ENCODE measurements around the gene NDUFAF8. TPM values are rescaled to one million over a fixed set of nuclear protein-coding genes. Genes with fewer than 3 reads are reported as not detected.

Gene NDUFAF8
- total and polyA plus RNA-seq, 10 of the 15 experiments (the other 5 are each of a cell fraction or from before 2014, with no cell fraction given), result 22.0 to 307 (median 106) TPM

GRCh38 chr17:81259058-81259605, 20.0 kb downstream of the NDUFAF8 start (continued):
- TF ChIP-seq, protein P1, sequence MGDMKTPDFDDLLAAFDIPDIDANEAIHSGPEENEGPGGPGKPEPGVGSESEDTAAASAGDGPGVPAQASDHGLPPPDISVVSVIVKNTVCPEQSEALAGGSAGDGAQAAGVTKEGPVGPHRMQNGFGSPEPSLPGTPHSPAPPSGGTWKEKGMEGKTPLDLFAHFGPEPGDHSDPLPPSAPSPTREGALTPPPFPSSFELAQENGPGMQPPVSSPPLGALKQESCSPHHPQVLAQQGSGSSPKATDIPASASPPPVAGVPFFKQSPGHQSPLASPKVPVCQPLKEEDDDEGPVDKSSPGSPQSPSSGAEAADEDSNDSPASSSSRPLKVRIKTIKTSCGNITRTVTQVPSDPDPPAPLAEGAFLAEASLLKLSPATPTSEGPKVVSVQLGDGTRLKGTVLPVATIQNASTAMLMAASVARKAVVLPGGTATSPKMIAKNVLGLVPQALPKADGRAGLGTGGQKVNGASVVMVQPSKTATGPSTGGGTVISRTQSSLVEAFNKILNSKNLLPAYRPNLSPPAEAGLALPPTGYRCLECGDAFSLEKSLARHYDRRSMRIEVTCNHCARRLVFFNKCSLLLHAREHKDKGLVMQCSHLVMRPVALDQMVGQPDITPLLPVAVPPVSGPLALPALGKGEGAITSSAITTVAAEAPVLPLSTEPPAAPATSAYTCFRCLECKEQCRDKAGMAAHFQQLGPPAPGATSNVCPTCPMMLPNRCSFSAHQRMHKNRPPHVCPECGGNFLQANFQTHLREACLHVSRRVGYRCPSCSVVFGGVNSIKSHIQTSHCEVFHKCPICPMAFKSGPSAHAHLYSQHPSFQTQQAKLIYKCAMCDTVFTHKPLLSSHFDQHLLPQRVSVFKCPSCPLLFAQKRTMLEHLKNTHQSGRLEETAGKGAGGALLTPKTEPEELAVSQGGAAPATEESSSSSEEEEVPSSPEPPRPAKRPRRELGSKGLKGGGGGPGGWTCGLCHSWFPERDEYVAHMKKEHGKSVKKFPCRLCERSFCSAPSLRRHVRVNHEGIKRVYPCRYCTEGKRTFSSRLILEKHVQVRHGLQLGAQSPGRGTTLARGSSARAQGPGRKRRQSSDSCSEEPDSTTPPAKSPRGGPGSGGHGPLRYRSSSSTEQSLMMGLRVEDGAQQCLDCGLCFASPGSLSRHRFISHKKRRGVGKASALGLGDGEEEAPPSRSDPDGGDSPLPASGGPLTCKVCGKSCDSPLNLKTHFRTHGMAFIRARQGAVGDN (IDR thresholded peaks at IDR 0.05), result no peak
- TF ChIP-seq, protein P2, sequence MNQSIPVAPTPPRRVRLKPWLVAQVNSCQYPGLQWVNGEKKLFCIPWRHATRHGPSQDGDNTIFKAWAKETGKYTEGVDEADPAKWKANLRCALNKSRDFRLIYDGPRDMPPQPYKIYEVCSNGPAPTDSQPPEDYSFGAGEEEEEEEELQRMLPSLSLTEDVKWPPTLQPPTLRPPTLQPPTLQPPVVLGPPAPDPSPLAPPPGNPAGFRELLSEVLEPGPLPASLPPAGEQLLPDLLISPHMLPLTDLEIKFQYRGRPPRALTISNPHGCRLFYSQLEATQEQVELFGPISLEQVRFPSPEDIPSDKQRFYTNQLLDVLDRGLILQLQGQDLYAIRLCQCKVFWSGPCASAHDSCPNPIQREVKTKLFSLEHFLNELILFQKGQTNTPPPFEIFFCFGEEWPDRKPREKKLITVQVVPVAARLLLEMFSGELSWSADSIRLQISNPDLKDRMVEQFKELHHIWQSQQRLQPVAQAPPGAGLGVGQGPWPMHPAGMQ (IDR thresholded peaks at IDR 0.05; ENCODE audit: borderline replicate concordance), result no peak

GRCh38 chr17:81260171-81260570, 21.1 kb downstream of the NDUFAF8 start:
- no peak for FAIRE-seq
- no peaks in the 10 kb centered on the region for H3K4me1 ChIP-seq (ENCODE audit: control insufficient read depth, insufficient read depth, low read length)
- no peak overlapping the region for H2AFZ ChIP-seq (ENCODE audit: control insufficient read depth, low read depth, low read length)
- POLR2A ChIA-PET, result no interaction called here
- in situ Hi-C loops (cut with MboI) (no loop called here), intact Hi-C loops (cut with micrococcal nuclease; ENCODE audit: unreplicated experiment) (no loop called here)
- SMC1A ChIA-PET (ENCODE audit: uncharacterized antibody, unreplicated experiment), result no interaction called here
- no peak overlapping the region for H3K4me2 ChIP-seq (ENCODE audit: control insufficient read depth, insufficient read depth)
- no peaks in the 10 kb centered on the region for H3K79me2 ChIP-seq (ENCODE audit: control insufficient read depth, insufficient read depth, low read length)
- H3K36me3 ChIP-seq (ENCODE audit: control insufficient read depth in 2 of 2, insufficient read depth in 2 of 2, low read length in 1 of 2), result peaks cover 9 to 23% of the 10 kb centered on the region in 2 experiments; a peak in 3 of 4 replicates
- TF ChIP-seq ZBTB40 (IDR thresholded peaks at IDR 0.05; ENCODE audit: borderline replicate concordance) (no peak), EGR1 (IDR thresholded peaks at IDR 0.05; ENCODE audit: borderline replicate concordance in 1 of 2, low read depth in 2 of 2, low read length in 2 of 2) (no peak), RUNX3 (IDR thresholded peaks at IDR 0.05; ENCODE audit: low read length) (no peak), MYC (IDR thresholded peaks at IDR 0.05; ENCODE audit: insufficient read depth, insufficient read length, insufficient replicate concordance, low read length, severe bottlenecking) (no peak), CHD2 (IDR thresholded peaks at IDR 0.05; ENCODE audit: borderline replicate concordance, low read depth, low read length) (no peak), GATAD2B (conservative IDR thresholded peaks at IDR 0.05; ENCODE audit: low read depth) (no peak), SIX5 (IDR thresholded peaks at IDR 0.05; ENCODE audit: low read depth, low read length, severe bottlenecking) (no peak), CHD1 (IDR thresholded peaks at IDR 0.05; ENCODE audit: low read depth, low read length) (no peak), TCF7 (IDR thresholded peaks at IDR 0.05; ENCODE audit: borderline replicate concordance) (no peak), CBX3 (IDR thresholded peaks at IDR 0.05; ENCODE audit: borderline replicate concordance, low read depth) (no peak), ZNF217 (IDR thresholded peaks at IDR 0.05) (no peak)
- WGBS (ENCODE audit: insufficient coverage, insufficient replicate concordance, low lambda C conversion rate, missing lambda C conversion rate), result 85% methylated on average over 17 of the region's 17 CpGs
- H3K9ac ChIP-seq (ENCODE audit: control insufficient read depth, insufficient read depth, low read length), result no peak overlapping the region
- no peak for DNase-seq (ENCODE audit: low read depth, low spot score)
- no peaks in the 10 kb centered on the region for H4K20me1 ChIP-seq (ENCODE audit: control insufficient read depth, insufficient read depth)
- H3K27ac ChIP-seq (ENCODE audit: control insufficient read depth, insufficient read depth), result no peak overlapping the region
- CTCF ChIA-PET, result no interaction called here
- H3K9me3 ChIP-seq (replicated peaks; ENCODE audit: control insufficient read depth, insufficient read depth, low read length), result no peaks in the 10 kb centered on the region
- no peak overlapping the region for H3K4me3 ChIP-seq
- no peak for ATAC-seq
- no TSS peak for BruUV-seq (replicated peaks)
- RAD21 ChIA-PET (ENCODE audit: unreplicated experiment), result no interaction called here
- H3K27me3 ChIP-seq (replicated peaks in 1 of 2; ENCODE audit: control insufficient read depth in 2 of 2, insufficient read depth in 2 of 2, low read length in 1 of 2), result no peaks in the 10 kb centered on the region

All from GM12878 (cell line).